Spinal cord (tissue), 10 donors: ENCODE data around the gene LMX1B. TPM values are rescaled to one million over a fixed set of nuclear protein-coding genes. Genes with fewer than 3 reads are reported as not detected.

Experiments
- DNase-seq, 6 donors: peaks; one replicate each; pipeline versions ENCODE4 v3.0.0 to v3.0.0-alpha.2; 2013 to 2015; ENCODE audit warnings: low spot score in 6 of 6, low read depth in 4 of 6
- H3K27ac ChIP-seq: one replicate; pipeline ENCODE4 v1.5.1; 2013; ENCODE audit warnings: low read depth, low read length, control low read depth
- H3K27me3 ChIP-seq: one replicate; pipeline ENCODE4 v1.6.1; 2013; ENCODE audit warnings: low read length; ENCODE audit not compliant: control insufficient read depth, insufficient read depth
- H3K36me3 ChIP-seq: one replicate; pipeline ENCODE4 v1.6.1; 2013; ENCODE audit warnings: low read length; ENCODE audit not compliant: control insufficient read depth, insufficient read depth
- H3K4me1 ChIP-seq: one replicate; pipeline ENCODE4 v1.6.1; 2013; ENCODE audit warnings: low read length; ENCODE audit not compliant: control insufficient read depth, insufficient read depth
- H3K4me3 ChIP-seq: one replicate; pipeline ENCODE4 v1.5.1; 2013; ENCODE audit warnings: low read depth, low read length, control low read depth
- H3K9me3 ChIP-seq: one replicate; pipeline ENCODE4 v1.6.1; 2013; ENCODE audit warnings: low read length; ENCODE audit not compliant: control insufficient read depth, insufficient read depth
- WGBS: methylation state at CpG from one replicate; pipeline ENCODE4 v1.1.5; 2013; ENCODE audit warnings: missing lambda C conversion rate; ENCODE audit not compliant: insufficient coverage; 5-methylcytosine and 5-hydroxymethylcytosine counted together
- polyA plus RNA-seq, 2 donors: library from polyadenylated mRNA; unstranded; fragments of 120-200 nt; gene quantifications; one replicate each; pipeline ENCODE4 v1.2.1, GENCODE V29; 2013; ENCODE audit not compliant: insufficient read length in 2 of 2
- total RNA-seq, 2 donors: library from RNA; depleted of rRNA in 1 of 2; stranded (reverse); fragments of 120-200 nt in 1 of 2; fragments of >200 nt in 1 of 2; gene quantifications; one replicate each; pipeline versions ENCODE4 v1.2.3 to v1.2.4, GENCODE V29; 2013 to 2014
- donor health status: healthy.

LMX1B gene
- total and polyA plus RNA-seq, 4 donors, result 3.5 to 34.0 (median 17.7) TPM

- Histone ChIP-seq H3K27ac (no peak overlapping the region), H3K4me3 (no peak overlapping the region), H3K9me3 (no peaks in the 10 kb centered on the region), H3K27me3 (peaks cover 42% of the 10 kb centered on the region), H3K36me3 (peaks cover 9% of the 10 kb centered on the region), H3K4me1 (peaks cover 61% of the 10 kb centered on the region)
- peak in 1 of 6 donors; percentile 91 for DNase-seq
- WGBS, result 48% methylated on average over 11 of the region's 17 CpGs
Measured at GRCh38 chr9:126636983-126637798, 23.5 kb downstream of the LMX1B start.

GRCh38 chr9:126638571-126639132 is 24.9 kb downstream of the LMX1B start:
- Histone ChIP-seq H3K36me3 (peaks cover 11% of the 10 kb centered on the region), H3K9me3 (no peaks in the 10 kb centered on the region), H3K4me1 (peaks cover 72% of the 10 kb centered on the region), H3K27me3 (peaks cover 56% of the 10 kb centered on the region), H3K27ac (no peak overlapping the region), H3K4me3 (no peak overlapping the region)
- WGBS, result 1% methylated on average over 26 of the region's 30 CpGs
- DNase-seq, result peak in 5 of 6 donors; percentile 35 to 96 (median 53)

- Histone ChIP-seq H3K36me3 (peaks cover 9% of the 10 kb centered on the region), H3K27me3 (peaks cover 58% of the 10 kb centered on the region), H3K27ac (no peak overlapping the region), H3K4me1 (peaks cover 71% of the 10 kb centered on the region), H3K4me3 (no peak overlapping the region), H3K9me3 (no peaks in the 10 kb centered on the region)
- DNase-seq, result peak in 1 of 6 donors; percentile 91
- 29% methylated on average over 3 of the region's 12 CpGs for WGBS
Measured at GRCh38 chr9:126639318-126640000, 25.7 kb downstream of the LMX1B start.

- Histone ChIP-seq H3K9me3 (no peaks in the 10 kb centered on the region), H3K4me1 (peaks cover 71% of the 10 kb centered on the region), H3K27ac (no peak overlapping the region), H3K36me3 (peaks cover 11% of the 10 kb centered on the region), H3K27me3 (peaks cover 67% of the 10 kb centered on the region), H3K4me3 (no peak overlapping the region)
- WGBS, result 56% methylated on average over 8 of the region's 8 CpGs
- no peak for DNase-seq
Measured at GRCh38 chr9:126641118-126641851, 27.6 kb downstream of the LMX1B start.

DNA sequence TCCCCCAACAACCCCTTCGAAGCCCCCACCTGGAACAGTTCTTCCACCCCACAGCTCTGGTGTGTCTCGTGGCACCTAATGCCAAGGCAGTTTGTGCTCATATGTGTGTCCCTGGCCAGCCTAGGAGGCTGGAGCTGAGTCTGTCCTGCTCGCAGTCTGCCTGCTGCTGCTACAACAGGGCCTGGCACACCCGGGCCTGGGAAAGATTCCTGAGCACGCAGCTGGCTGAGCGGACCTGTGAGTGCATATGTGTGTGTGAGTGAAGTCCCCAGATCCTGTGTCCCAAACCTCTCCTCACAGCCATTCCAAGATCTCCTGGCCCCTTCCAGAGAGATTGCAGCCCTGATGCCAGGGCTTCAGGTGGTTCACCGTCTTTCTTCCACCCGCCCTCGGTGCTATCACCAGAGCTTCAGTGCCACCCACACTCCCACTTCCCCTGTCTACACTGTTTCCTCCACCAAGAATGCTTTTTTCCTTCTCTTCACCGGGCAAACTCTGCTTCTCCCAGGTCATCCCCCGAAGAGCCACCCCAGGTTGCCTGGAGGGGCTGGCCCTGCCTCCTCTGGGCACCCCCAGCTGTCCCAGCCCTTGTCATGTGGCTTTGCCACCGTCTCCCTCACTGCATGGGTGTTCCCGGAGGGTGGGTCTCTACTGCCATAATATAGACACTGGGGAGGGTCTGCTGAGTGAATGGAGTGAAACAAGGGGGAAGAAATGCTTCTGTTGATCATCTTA is 28.4 kb downstream of the LMX1B start:
- no peak for DNase-seq
- Histone ChIP-seq H3K4me1 (peaks cover 62% of the 10 kb centered on the region), H3K9me3 (no peaks in the 10 kb centered on the region), H3K27me3 (peaks cover 67% of the 10 kb centered on the region), H3K4me3 (no peak overlapping the region), H3K36me3 (peaks cover 11% of the 10 kb centered on the region), H3K27ac (no peak overlapping the region)
- WGBS, result 66% methylated on average over 8 of the region's 13 CpGs

DNA sequence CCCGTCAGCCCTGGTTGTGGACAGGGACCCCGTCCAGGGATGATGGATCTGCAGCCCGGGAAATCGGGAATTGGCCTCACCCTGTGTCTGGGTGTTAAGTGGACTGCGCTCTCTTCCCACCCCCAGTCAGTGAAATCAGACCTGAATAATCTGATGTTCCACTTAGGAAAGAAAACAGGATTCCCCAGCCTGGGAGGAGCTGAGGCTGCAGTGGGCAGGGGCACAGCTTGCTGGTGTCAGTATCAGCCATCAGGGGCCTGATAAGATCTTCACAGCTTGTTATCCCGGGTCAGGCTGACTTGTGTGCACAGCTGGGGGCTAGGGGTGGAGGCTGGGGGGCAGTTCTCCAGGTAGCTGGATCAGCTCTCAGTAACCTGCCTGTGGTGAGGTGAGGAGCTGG is 29.1 kb downstream of the LMX1B start:
- peaks cover 65% of the 10 kb centered on the region for H3K27me3 ChIP-seq
- no peak for DNase-seq
- no peaks in the 10 kb centered on the region for H3K9me3 ChIP-seq
- H3K4me3 ChIP-seq, result no peak overlapping the region
- 24% methylated on average over 3 of the region's 6 CpGs for WGBS
- peaks cover 62% of the 10 kb centered on the region for H3K4me1 ChIP-seq
- H3K36me3 ChIP-seq, result peaks cover 9% of the 10 kb centered on the region
- H3K27ac ChIP-seq, result no peak overlapping the region

GRCh38 chr9:126643945-126644527 is 30.3 kb downstream of the LMX1B start:
- Histone ChIP-seq H3K4me3 (no peak overlapping the region), H3K36me3 (peaks cover 4% of the 10 kb centered on the region), H3K27me3 (peaks cover 53% of the 10 kb centered on the region), H3K4me1 (peaks cover 55% of the 10 kb centered on the region), H3K9me3 (no peaks in the 10 kb centered on the region), H3K27ac (no peak overlapping the region)
- WGBS, result 44% methylated on average over 13 of the region's 16 CpGs
- no peak for DNase-seq

DNA sequence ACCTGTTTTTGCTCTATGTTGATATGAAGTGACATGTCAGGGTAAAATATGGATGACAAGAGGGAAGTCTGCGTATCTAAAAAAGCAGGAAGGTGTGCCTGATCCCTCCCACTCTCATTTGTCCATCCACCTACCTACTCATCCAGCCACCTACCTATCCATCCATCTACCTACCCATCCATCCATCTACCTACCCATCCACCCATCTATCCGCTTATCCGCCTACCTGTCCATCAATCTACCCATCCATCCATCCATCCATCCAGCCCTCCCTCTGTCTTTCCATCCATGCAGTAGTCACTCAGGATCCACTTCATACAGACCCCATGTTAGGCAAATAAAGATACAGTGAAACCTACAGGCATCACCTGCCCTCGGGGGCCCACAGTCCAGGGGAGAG is 32.4 kb downstream of the LMX1B start:
- 94% methylated on average over 3 of the region's 4 CpGs for WGBS
- Histone ChIP-seq H3K9me3 (no peaks in the 10 kb centered on the region), H3K4me3 (no peak overlapping the region), H3K27me3 (peaks cover 46% of the 10 kb centered on the region), H3K27ac (no peak overlapping the region), H3K36me3 (peaks cover 4% of the 10 kb centered on the region), H3K4me1 (peaks cover 52% of the 10 kb centered on the region)
- DNase-seq, result no peak
